PFSK-1 (cell line): ENCODE data around the gene PITPNM1.

Experiments
- FOXP2 ChIP-seq: optimal IDR thresholded peaks from 2 replicates; pipeline ENCODE3; 2011; ENCODE audit warnings: borderline replicate concordance, control low read depth, inconsistent platforms; ENCODE audit not compliant: insufficient read depth; ENCODE audit errors: extremely low read length, extremely low read depth
- POLR2AphosphoS5 ChIP-seq: IDR thresholded peaks from 2 replicates; pipeline ENCODE4 v1.6.1; 2012; ENCODE audit warnings: low read depth, mild to moderate bottlenecking, control low read depth, low read length, moderate library complexity
- SIN3A ChIP-seq: IDR thresholded peaks from 2 replicates; pipeline ENCODE4 v1.6.1; 2012; ENCODE audit warnings: mild to moderate bottlenecking, low read length, moderate library complexity, borderline replicate concordance; ENCODE audit not compliant: insufficient read depth
- TAF1 ChIP-seq: IDR thresholded peaks from 2 replicates; pipeline ENCODE4 v1.6.1; 2012; ENCODE audit warnings: low read length, control low read depth, borderline replicate concordance; ENCODE audit not compliant: insufficient read depth
- TF ChIP-seq, protein P1 (sequence below), 2 experiments: IDR thresholded peaks; 2 replicates each; pipeline versions ENCODE4 v1.6.1 to v1.8.0; 2011 to 2012; ENCODE audit warnings: low read depth in 2 of 2, low read length in 2 of 2, control low read depth in 1 of 2, inconsistent platforms in 1 of 2, mild to moderate bottlenecking in 1 of 2, moderate library complexity in 1 of 2; ENCODE audit not compliant: insufficient read depth in 1 of 2

GRCh38 chr11:67514116-67514515 is 9.0 kb upstream of the PITPNM1 start:
- no peak for TF ChIP-seq POLR2AphosphoS5
- TF ChIP-seq, protein P1, sequence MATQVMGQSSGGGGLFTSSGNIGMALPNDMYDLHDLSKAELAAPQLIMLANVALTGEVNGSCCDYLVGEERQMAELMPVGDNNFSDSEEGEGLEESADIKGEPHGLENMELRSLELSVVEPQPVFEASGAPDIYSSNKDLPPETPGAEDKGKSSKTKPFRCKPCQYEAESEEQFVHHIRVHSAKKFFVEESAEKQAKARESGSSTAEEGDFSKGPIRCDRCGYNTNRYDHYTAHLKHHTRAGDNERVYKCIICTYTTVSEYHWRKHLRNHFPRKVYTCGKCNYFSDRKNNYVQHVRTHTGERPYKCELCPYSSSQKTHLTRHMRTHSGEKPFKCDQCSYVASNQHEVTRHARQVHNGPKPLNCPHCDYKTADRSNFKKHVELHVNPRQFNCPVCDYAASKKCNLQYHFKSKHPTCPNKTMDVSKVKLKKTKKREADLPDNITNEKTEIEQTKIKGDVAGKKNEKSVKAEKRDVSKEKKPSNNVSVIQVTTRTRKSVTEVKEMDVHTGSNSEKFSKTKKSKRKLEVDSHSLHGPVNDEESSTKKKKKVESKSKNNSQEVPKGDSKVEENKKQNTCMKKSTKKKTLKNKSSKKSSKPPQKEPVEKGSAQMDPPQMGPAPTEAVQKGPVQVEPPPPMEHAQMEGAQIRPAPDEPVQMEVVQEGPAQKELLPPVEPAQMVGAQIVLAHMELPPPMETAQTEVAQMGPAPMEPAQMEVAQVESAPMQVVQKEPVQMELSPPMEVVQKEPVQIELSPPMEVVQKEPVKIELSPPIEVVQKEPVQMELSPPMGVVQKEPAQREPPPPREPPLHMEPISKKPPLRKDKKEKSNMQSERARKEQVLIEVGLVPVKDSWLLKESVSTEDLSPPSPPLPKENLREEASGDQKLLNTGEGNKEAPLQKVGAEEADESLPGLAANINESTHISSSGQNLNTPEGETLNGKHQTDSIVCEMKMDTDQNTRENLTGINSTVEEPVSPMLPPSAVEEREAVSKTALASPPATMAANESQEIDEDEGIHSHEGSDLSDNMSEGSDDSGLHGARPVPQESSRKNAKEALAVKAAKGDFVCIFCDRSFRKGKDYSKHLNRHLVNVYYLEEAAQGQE (IDR thresholded peaks at IDR 0.05; ENCODE audit: insufficient read depth in 1 of 2, low read depth in 2 of 2, low read length in 2 of 2): no peak
- TF ChIP-seq TAF1: no peak
- no peak for TF ChIP-seq SIN3A
- TF ChIP-seq FOXP2: no peak
